Type B pancreatic cell (in vitro differentiated cells): Measurements from ENCODE around the gene FOXL2. TPM values are rescaled to one million over a fixed set of nuclear protein-coding genes. Genes with fewer than 3 reads are reported as not detected.
A peak's percentile ranks its signal among the peaks of the same experiment; 100 is the strongest.

Experiments used
- DNase-seq: peaks from one replicate; pipeline ENCODE4 v3.0.0; 2021; ENCODE audit warnings: mixed read lengths; ENCODE audit not compliant: unreplicated experiment; ENCODE audit errors: extremely low spot score
- H3K27ac Mint-ChIP-seq: 2 replicates; pipeline ENCODE4 v1.8.0; 2021; ENCODE audit warnings: mild to moderate bottlenecking, mixed read lengths
- H3K27me3 Mint-ChIP-seq: 2 replicates; pipeline ENCODE4 v1.8.0; 2021; ENCODE audit warnings: mixed read lengths
- H3K36me3 Mint-ChIP-seq: 2 replicates; pipeline ENCODE4 v1.8.0; 2021; ENCODE audit warnings: mixed read lengths
- H3K4me1 Mint-ChIP-seq: one replicate; pipeline ENCODE4 v1.8.0; 2021; ENCODE audit warnings: mixed read lengths; ENCODE audit not compliant: unreplicated experiment
- H3K4me3 Mint-ChIP-seq: 2 replicates; pipeline ENCODE4 v1.8.0; 2021; ENCODE audit warnings: mild to moderate bottlenecking, mixed read lengths
- H3K9me3 Mint-ChIP-seq: 2 replicates; pipeline ENCODE4 v1.8.0; 2021; ENCODE audit warnings: mixed read lengths
- CTCF ChIP-seq: fragments of 200-600 bp; sonication (generic); conservative IDR thresholded peaks from 2 replicates; pipeline ENCODE4 v1.5.0; 2021; ENCODE audit warnings: antibody characterized with exemption, mild to moderate bottlenecking
- total RNA-seq: library from RNA; stranded (reverse); gene quantifications from 2 replicates; pipeline ENCODE4 v1.2.1, GENCODE V29; 2021; ENCODE audit warnings: low replicate concordance

The FOXL2 gene
- total RNA-seq, 1 donor from 2014 or later, result 0.75 TPM

- Mint-ChIP-seq H3K27me3 (peaks cover 99% of the 10 kb centered on the region), H3K27ac (no peak overlapping the region), H3K4me1 (peaks cover 6% of the 10 kb centered on the region), H3K4me3 (peak overlapping the region; percentile 65), H3K36me3 (no peaks in the 10 kb centered on the region), H3K9me3 (no peaks in the 10 kb centered on the region)
- TF ChIP-seq CTCF, result no peak
- DNase-seq, result no peak
Observed at GRCh38 chr3:138937690-138938055, 9.3 kb downstream of the FOXL2 start.

- Mint-ChIP-seq H3K4me1 (peaks cover 6% of the 10 kb centered on the region), H3K9me3 (no peaks in the 10 kb centered on the region), H3K27me3 (peaks cover 93% of the 10 kb centered on the region), H3K27ac (no peak overlapping the region), H3K36me3 (no peaks in the 10 kb centered on the region), H3K4me3 (peak overlapping the region; percentile 82)
- TF ChIP-seq CTCF, result no peak
- DNase-seq, result no peak
Observed at GRCh38 chr3:138936741-138937689, 9.9 kb downstream of the FOXL2 start.

- no peak overlapping the region for H3K27ac Mint-ChIP-seq
- peak overlapping the region; percentile 82 for H3K4me3 Mint-ChIP-seq
- peak; percentile 95 for TF ChIP-seq CTCF
- peaks cover 84% of the 10 kb centered on the region for H3K27me3 Mint-ChIP-seq
- H3K36me3 Mint-ChIP-seq, result no peaks in the 10 kb centered on the region
- no peak for DNase-seq
- no peaks in the 10 kb centered on the region for H3K9me3 Mint-ChIP-seq
- H3K4me1 Mint-ChIP-seq, result peaks cover 6% of the 10 kb centered on the region
Observed at GRCh38 chr3:138935863-138936740, 10.8 kb downstream of the FOXL2 start.

- peaks cover 83% of the 10 kb centered on the region for H3K27me3 Mint-ChIP-seq
- no peaks in the 10 kb centered on the region for H3K9me3 Mint-ChIP-seq
- peak overlapping the region; percentile 82 for H3K4me3 Mint-ChIP-seq
- no peak for TF ChIP-seq CTCF
- no peaks in the 10 kb centered on the region for H3K36me3 Mint-ChIP-seq
- no peak overlapping the region for H3K27ac Mint-ChIP-seq
- H3K4me1 Mint-ChIP-seq, result peaks cover 6% of the 10 kb centered on the region
- no peak for DNase-seq
Observed at GRCh38 chr3:138935505-138935862, 11.5 kb downstream of the FOXL2 start.

- DNase-seq, result no peak
- no peak for TF ChIP-seq CTCF
- Mint-ChIP-seq H3K27ac (no peak overlapping the region), H3K4me1 (peaks cover 6% of the 10 kb centered on the region), H3K36me3 (no peaks in the 10 kb centered on the region), H3K9me3 (no peaks in the 10 kb centered on the region), H3K4me3 (no peak overlapping the region), H3K27me3 (peaks cover 70% of the 10 kb centered on the region)
Observed at GRCh38 chr3:138933981-138934691, 12.8 kb downstream of the FOXL2 start.
